CD4-positive, alpha-beta T cell (primary cell): ENCODE measurements around the gene ZNF135. TPM values are rescaled to one million over a fixed set of nuclear protein-coding genes. Genes with fewer than 3 reads are reported as not detected.
A peak's percentile ranks its signal among the peaks of the same experiment; 100 is the strongest.

ENCODE experiments used
- ATAC-seq: fragments of 200-7000 bp; cut with Tn5 transposase; one replicate; pipeline ENCODE4 v1.10.0; 2022; ENCODE audit warnings: mild to moderate bottlenecking; ENCODE audit not compliant: poor library complexity
- CTCF ChIA-PET: fragments of 350-600 bp; sonication (Branson Sonifier 250); formaldehyde crosslinking; loops from one replicate; lab custom pipeline; 2021; ENCODE audit warnings: antibody characterized with exemption, inconsistent platforms; lab: Charles Lee
- POLR2A ChIA-PET: fragments of 350-600 bp; sonication (Branson Sonifier 250); formaldehyde crosslinking; loops from one replicate; lab custom pipeline; 2021; ENCODE audit warnings: antibody characterized with exemption, inconsistent platforms; lab: Charles Lee
- DNase-seq, 14 experiments: peaks; one replicate each; pipeline ENCODE4 v3.0.0-alpha.2; 2013 to 2020; ENCODE audit warnings: mixed read lengths in 2 of 14
- H3K27ac ChIP-seq, 2 donors: one replicate each; pipeline versions ENCODE4 v1.5.1 to v1.7.0; 2013; ENCODE audit warnings: low read length in 2 of 2, low read depth in 1 of 2, mild to moderate bottlenecking in 1 of 2
- H3K27me3 ChIP-seq, 2 experiments: 1 replicate in 1 of 2; 2 replicates in 1 of 2; pipeline versions ENCODE4 v1.6.1 to v1.7.0; 2013; ENCODE audit warnings: low read length in 2 of 2, control low read depth in 1 of 2, mild to moderate bottlenecking in 1 of 2, moderate library complexity in 1 of 2; ENCODE audit not compliant: insufficient read depth in 2 of 2, control insufficient read depth in 1 of 2
- H3K36me3 ChIP-seq: one replicate; pipeline ENCODE4 v1.6.1; 2013; ENCODE audit warnings: low read length, control low read depth; ENCODE audit not compliant: insufficient read depth
- H3K4me1 ChIP-seq: one replicate; pipeline ENCODE4 v1.6.1; 2013; ENCODE audit warnings: low read length, control low read depth; ENCODE audit not compliant: insufficient read depth
- H3K4me3 ChIP-seq: one replicate; pipeline ENCODE4 v1.5.1; 2013; ENCODE audit warnings: mild to moderate bottlenecking, low read length, moderate library complexity
- H3K9me3 ChIP-seq, 2 experiments: 1 replicate in 1 of 2; 2 replicates in 1 of 2; pipeline versions ENCODE4 v1.6.1 to v1.7.0; 2013; ENCODE audit warnings: low read length in 2 of 2, mild to moderate bottlenecking in 2 of 2, control low read depth in 1 of 2, moderate library complexity in 1 of 2; ENCODE audit not compliant: control insufficient read depth in 1 of 2, insufficient read depth in 1 of 2
- H3K27ac Mint-ChIP-seq: one replicate; pipeline ENCODE4 v1.8.0; 2020; ENCODE audit warnings: mixed read lengths
- H3K27me3 Mint-ChIP-seq: one replicate; pipeline ENCODE4 v1.8.0; 2021; ENCODE audit warnings: mixed read lengths
- H3K36me3 Mint-ChIP-seq: one replicate; pipeline ENCODE4 v1.8.0; 2021; ENCODE audit warnings: low read depth, mixed read lengths
- H3K4me1 Mint-ChIP-seq: one replicate; pipeline ENCODE4 v1.8.0; 2021; ENCODE audit warnings: low read depth, mixed read lengths
- H3K4me3 Mint-ChIP-seq: one replicate; pipeline ENCODE4 v1.8.0; 2020; ENCODE audit warnings: mild to moderate bottlenecking, mixed read lengths
- H3K9me3 Mint-ChIP-seq: one replicate; pipeline ENCODE4 v1.8.0; 2020; ENCODE audit warnings: mixed read lengths
- intact Hi-C, 2 experiments: fragments of 100-400 bp; cut with DNase I in 1 of 2; cut with micrococcal nuclease in 1 of 2; formaldehyde crosslinking; loops; one replicate each; pipeline versions ENCODE4 v1.15.1 to v1.9.0; 2023 to 2025; cut with DNase I, micrococcal nuclease
- polyA plus RNA-seq, 2 donors: library from polyadenylated mRNA; unstranded; fragments of 120-200 nt; gene quantifications; one replicate each; pipeline ENCODE4 v1.2.1, GENCODE V29; 2013
- total RNA-seq, 174 experiments: library from RNA in 2 of 174; stranded (reverse) in 2 of 174; gene quantifications; one replicate each; pipeline ENCODE4 v1.2.3 and lab custom pipeline; 2021 to 2026
- TF ChIP-seq, protein P1 (sequence below): fragments of 200-600 bp; IDR thresholded peaks from one replicate; pipeline ENCODE4 v1.8.0; 2022; ENCODE audit warnings: antibody characterized with exemption, mild to moderate bottlenecking

Gene ZNF135
- total RNA-seq (1 to 10 TPM; 1.2 to 1.4 TPM), total RNA-seq (lab: John Stamatoyannopoulos, UW) (0.13 to 8.1 (median 1.2) reads per million in 172 experiments)
- 0.49 TPM for polyA plus RNA-seq (2013, experiment 1 of 2)
- polyA plus RNA-seq (2013, experiment 2 of 2), result 0.90 TPM

DNA sequence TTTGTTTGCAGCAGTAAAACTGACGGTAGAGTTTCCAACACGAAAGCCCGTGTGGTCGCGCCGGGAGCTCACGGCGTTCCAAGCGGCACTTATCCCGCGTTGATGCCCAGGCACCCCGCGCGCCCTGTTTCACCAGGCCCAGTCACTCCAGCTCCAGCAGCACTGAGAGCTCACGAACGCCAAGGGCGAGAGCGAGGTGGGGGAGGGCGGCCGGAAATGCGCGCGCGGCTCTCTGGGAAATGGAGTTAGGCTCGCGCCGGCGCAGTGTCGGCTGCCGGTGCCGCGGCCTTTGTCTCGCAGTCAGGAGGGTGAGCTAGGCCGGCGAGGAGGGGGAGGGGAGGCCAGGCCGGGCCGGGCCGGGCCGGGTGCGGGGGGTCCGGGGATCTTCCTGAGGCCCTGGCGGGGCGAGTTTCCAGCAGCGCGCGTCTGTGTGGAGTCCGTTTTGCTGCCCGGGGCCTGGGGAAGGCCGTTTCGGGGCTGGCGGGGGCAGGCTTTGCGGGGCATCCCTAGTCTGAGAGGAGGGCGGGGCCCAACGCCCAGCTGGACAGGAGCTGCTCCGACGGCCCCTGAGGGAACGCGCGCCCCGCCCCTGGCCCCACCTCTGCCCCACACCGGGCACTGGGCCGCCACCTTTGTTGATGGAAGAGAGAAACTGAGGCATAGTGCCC lies at the start of gene ZNF135:
Gene ZNF135 (plus strand): TSS at position 280 of the 668 bp plus-strand sequence. CDS start 721 bp downstream, outside the sequence.
- DNase-seq (peak; percentile 22 to 74 (median 50)), ATAC-seq (peak; percentile 94)
- TF ChIP-seq, protein P1, sequence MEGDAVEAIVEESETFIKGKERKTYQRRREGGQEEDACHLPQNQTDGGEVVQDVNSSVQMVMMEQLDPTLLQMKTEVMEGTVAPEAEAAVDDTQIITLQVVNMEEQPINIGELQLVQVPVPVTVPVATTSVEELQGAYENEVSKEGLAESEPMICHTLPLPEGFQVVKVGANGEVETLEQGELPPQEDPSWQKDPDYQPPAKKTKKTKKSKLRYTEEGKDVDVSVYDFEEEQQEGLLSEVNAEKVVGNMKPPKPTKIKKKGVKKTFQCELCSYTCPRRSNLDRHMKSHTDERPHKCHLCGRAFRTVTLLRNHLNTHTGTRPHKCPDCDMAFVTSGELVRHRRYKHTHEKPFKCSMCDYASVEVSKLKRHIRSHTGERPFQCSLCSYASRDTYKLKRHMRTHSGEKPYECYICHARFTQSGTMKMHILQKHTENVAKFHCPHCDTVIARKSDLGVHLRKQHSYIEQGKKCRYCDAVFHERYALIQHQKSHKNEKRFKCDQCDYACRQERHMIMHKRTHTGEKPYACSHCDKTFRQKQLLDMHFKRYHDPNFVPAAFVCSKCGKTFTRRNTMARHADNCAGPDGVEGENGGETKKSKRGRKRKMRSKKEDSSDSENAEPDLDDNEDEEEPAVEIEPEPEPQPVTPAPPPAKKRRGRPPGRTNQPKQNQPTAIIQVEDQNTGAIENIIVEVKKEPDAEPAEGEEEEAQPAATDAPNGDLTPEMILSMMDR, result no peak
- H3K9me3 ChIP-seq, result peaks cover 78 to 93% of the 10 kb centered on the region in 2 experiments
- Mint-ChIP-seq H3K4me1 (peaks cover 6% of the 10 kb centered on the region), H3K27ac (peak within 1 kb of the TSS; percentile 84), H3K27me3 (peaks cover 26% of the 10 kb centered on the region), H3K9me3 (peaks cover 8% of the 10 kb centered on the region), H3K36me3 (peaks cover 73% of the 10 kb centered on the region), H3K4me3 (peak within 1 kb of the TSS; percentile 87)
- peak within 1 kb of the TSS; percentile 42 for H3K4me3 ChIP-seq
- CTCF ChIA-PET, result no interaction called here
- intact Hi-C loops, result no loop called here
- no peaks in the 10 kb centered on the region for H3K36me3 ChIP-seq
- POLR2A ChIA-PET, result interaction anchor here (0.9 to 1.5 kb wide), 5 partner anchors 39 to 350 kb away, joined by 3 to 13 read pairs (median 4); partner anchors contain the start of genes ZNF154, ZNF274, ZNF329 and ZNF606
- peaks cover 0 to 18% of the 10 kb centered on the region in 2 experiments for H3K27me3 ChIP-seq
- peak within 1 kb of the TSS in 1 of 2 donors; percentile 2 for H3K27ac ChIP-seq
- H3K4me1 ChIP-seq, result peaks cover 12% of the 10 kb centered on the region

DNA sequence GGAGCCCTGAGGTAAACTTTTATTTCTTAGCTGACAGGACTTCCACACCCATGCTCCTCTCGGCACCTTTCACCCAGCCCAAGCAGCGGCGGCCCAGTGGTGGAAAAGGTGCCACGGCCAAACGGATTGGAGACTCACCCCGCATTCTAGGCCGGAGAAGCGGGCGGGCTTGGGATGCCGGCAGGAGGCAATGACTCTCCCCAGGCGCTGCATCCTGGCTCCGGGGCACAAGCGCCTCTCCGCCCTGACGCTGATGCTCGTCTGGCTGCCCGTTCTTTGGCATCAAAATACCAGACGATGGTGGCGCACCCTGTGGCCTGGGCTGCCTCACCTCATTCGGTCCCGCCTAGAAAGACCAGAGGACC lies 49.8 kb upstream of the ZNF135 start:
- Histone ChIP-seq H3K27me3 (peaks cover 0 to 5% of the 10 kb centered on the region in 2 experiments), H3K27ac (no peak overlapping the region), H3K9me3 (peaks cover 70 to 85% of the 10 kb centered on the region in 2 experiments), H3K36me3 (peaks cover 9% of the 10 kb centered on the region), H3K4me3 (no peak overlapping the region), H3K4me1 (peaks cover 8% of the 10 kb centered on the region)
- ATAC-seq, result no peak
- DNase-seq, result no peak
- TF ChIP-seq, protein P1, result no peak
- Mint-ChIP-seq H3K9me3 (peaks cover 17% of the 10 kb centered on the region), H3K36me3 (peaks cover 60% of the 10 kb centered on the region), H3K27me3 (no peaks in the 10 kb centered on the region), H3K4me3 (peak overlapping the region; percentile 66), H3K27ac (no peak overlapping the region), H3K4me1 (peaks cover 4% of the 10 kb centered on the region)
- POLR2A ChIA-PET, result no interaction called here
- intact Hi-C loops, result loop anchor here in 1 of 2 experiments (10.0 kb wide), 2 partner anchors 284 to 1614 kb away; partner anchors contain the start of genes ZNF582 and ZNF671
- CTCF ChIA-PET, result no interaction called here

- H3K27ac Mint-ChIP-seq, result no peak overlapping the region
- H3K9me3 Mint-ChIP-seq, result peaks cover 13% of the 10 kb centered on the region
- peak; percentile 90 for ATAC-seq
- peaks cover 5% of the 10 kb centered on the region for H3K36me3 ChIP-seq
- peak in 10 of 14 experiments; percentile 5 to 72 (median 40) for DNase-seq
- intact Hi-C loops, result loop anchor here in 1 of 2 experiments (10.0 kb wide), 2 partner anchors 285 to 1615 kb away; partner anchors contain the start of genes ZNF582 and ZNF671
- H3K4me1 ChIP-seq, result peaks cover 8% of the 10 kb centered on the region
- peaks cover under 1% of the 10 kb centered on the region for H3K4me1 Mint-ChIP-seq
- H3K36me3 Mint-ChIP-seq, result peaks cover 55% of the 10 kb centered on the region
- no peaks in the 10 kb centered on the region for H3K27me3 Mint-ChIP-seq
- CTCF ChIA-PET, result no interaction called here
- peak overlapping the region; percentile 66 for H3K4me3 Mint-ChIP-seq
- peak overlapping the region; percentile 38 for H3K4me3 ChIP-seq
- no peak overlapping the region for H3K27ac ChIP-seq
- peaks cover 71 to 80% of the 10 kb centered on the region in 2 experiments for H3K9me3 ChIP-seq
- H3K27me3 ChIP-seq, result peaks cover 0 to 5% of the 10 kb centered on the region in 2 experiments
- TF ChIP-seq, protein P1, result no peak
- POLR2A ChIA-PET, result no interaction called here
These were observed 49.3 kb upstream of the ZNF135 start for GRCh38 chr19:58009666-58010301.
